ENCODE results near the gene P2RX1.

The P2RX1 gene

GRCh38 chr17:3956327-3956957, 40.2 kb upstream of the P2RX1 start:
- Histone ChIP-seq H4K20me1 (ENCODE audit: control insufficient read depth, insufficient read depth, low read depth, low read length) (peaks cover 52% of the 10 kb centered on the region), H3K27me3 (ENCODE audit: control insufficient read depth, low read length) (no peaks in the 10 kb centered on the region), H3K4me2 (ENCODE audit: low read length) (no peak overlapping the region), H3K4me3 (ENCODE audit: low read length) (no peak overlapping the region), H3K9me2 (replicated peaks; ENCODE audit: control insufficient read depth, low read length) (no peaks in the 10 kb centered on the region), H3K79me2 (ENCODE audit: control insufficient read depth, low read length) (peaks cover 97% of the 10 kb centered on the region), H3K27ac (ENCODE audit: low read depth, low read length) (no peak overlapping the region), H3K36me3 (ENCODE audit: control insufficient read depth, low read length) (peaks cover 88% of the 10 kb centered on the region), H3K9me3 (ENCODE audit: control insufficient read depth, insufficient read depth, low read length) (no peaks in the 10 kb centered on the region), H3K4me1 (ENCODE audit: control insufficient read depth, low read length) (peaks cover 43% of the 10 kb centered on the region), H3F3A (ENCODE audit: control insufficient read depth, insufficient read depth) (0 out of 2 replicates have a peak, but pooled peaks cover 3% of the 10 kb centered on the region)
- TF ChIP-seq CTCF (IDR thresholded peaks at IDR 0.05; ENCODE audit: low read depth, low read length, poor library complexity, severe bottlenecking): no peak

- Histone ChIP-seq H3K79me2 (ENCODE audit: control insufficient read depth, low read length) (peaks cover 91% of the 10 kb centered on the region), H4K20me1 (ENCODE audit: control insufficient read depth, insufficient read depth, low read depth, low read length) (peaks cover 47% of the 10 kb centered on the region), H3K9me3 (ENCODE audit: control insufficient read depth, insufficient read depth, low read length) (no peaks in the 10 kb centered on the region), H3K27ac (ENCODE audit: low read depth, low read length) (no peak overlapping the region), H3K36me3 (ENCODE audit: control insufficient read depth, low read length) (peaks cover 87% of the 10 kb centered on the region), H3K4me1 (ENCODE audit: control insufficient read depth, low read length) (peaks cover 36% of the 10 kb centered on the region), H3K4me3 (ENCODE audit: low read length) (no peak overlapping the region), H3K9me2 (replicated peaks; ENCODE audit: control insufficient read depth, low read length) (no peaks in the 10 kb centered on the region), H3F3A (ENCODE audit: control insufficient read depth, insufficient read depth) (0 out of 2 replicates have a peak, but pooled peaks cover 3% of the 10 kb centered on the region), H3K4me2 (ENCODE audit: low read length) (no peak overlapping the region), H3K27me3 (ENCODE audit: control insufficient read depth, low read length) (no peaks in the 10 kb centered on the region)
- TF ChIP-seq CTCF (IDR thresholded peaks at IDR 0.05; ENCODE audit: low read depth, low read length, poor library complexity, severe bottlenecking): no peak
These were observed 39.4 kb upstream of the P2RX1 start for GRCh38 chr17:3955673-3955988.

GRCh38 chr17:3954976-3955672, 38.9 kb upstream of the P2RX1 start:
- Histone ChIP-seq H3K4me2 (ENCODE audit: low read length) (no peak overlapping the region), H3K27me3 (ENCODE audit: control insufficient read depth, low read length) (no peaks in the 10 kb centered on the region), H3F3A (ENCODE audit: control insufficient read depth, insufficient read depth) (0 out of 2 replicates have a peak, but pooled peaks cover 3% of the 10 kb centered on the region), H3K9me2 (replicated peaks; ENCODE audit: control insufficient read depth, low read length) (no peaks in the 10 kb centered on the region), H3K79me2 (ENCODE audit: control insufficient read depth, low read length) (peaks cover 87% of the 10 kb centered on the region), H3K9me3 (ENCODE audit: control insufficient read depth, insufficient read depth, low read length) (no peaks in the 10 kb centered on the region), H3K27ac (ENCODE audit: low read depth, low read length) (no peak overlapping the region), H3K4me1 (ENCODE audit: control insufficient read depth, low read length) (peaks cover 31% of the 10 kb centered on the region), H4K20me1 (ENCODE audit: control insufficient read depth, insufficient read depth, low read depth, low read length) (peaks cover 42% of the 10 kb centered on the region), H3K4me3 (ENCODE audit: low read length) (no peak overlapping the region), H3K36me3 (ENCODE audit: control insufficient read depth, low read length) (peaks cover 87% of the 10 kb centered on the region)
- TF ChIP-seq CTCF (IDR thresholded peaks at IDR 0.05; ENCODE audit: low read depth, low read length, poor library complexity, severe bottlenecking) (no peak), EZH2phosphoT487 (IDR thresholded peaks at IDR 0.05; ENCODE audit: borderline replicate concordance, low read length) (no peak)

Measured in DOHH2 (cell line).